IgD-negative memory B cell (primary cell): ENCODE results near the gene PLAAT4. TPM values are rescaled to one million over a fixed set of nuclear protein-coding genes. Genes with fewer than 3 reads are reported as not detected.
"Not testable (repeated sequence)": the region's sequence is repeated elsewhere in the genome, so short reads cannot be mapped to it uniquely, and the experiment has no call there.

ENCODE experiments used
- H3K27ac Mint-ChIP-seq, 3 donors: one replicate each; pipeline ENCODE4 v1.8.0; 2020 to 2022; ENCODE audit warnings: mild to moderate bottlenecking in 3 of 3, mixed read lengths in 3 of 3, moderate library complexity in 1 of 3
- H3K27me3 Mint-ChIP-seq: one replicate; pipeline ENCODE4 v1.8.0; 2021; ENCODE audit warnings: mixed read lengths
- H3K36me3 Mint-ChIP-seq: one replicate; pipeline ENCODE4 v1.8.0; 2020; ENCODE audit warnings: mild to moderate bottlenecking, mixed read lengths
- H3K4me1 Mint-ChIP-seq, 3 donors: one replicate each; pipeline ENCODE4 v1.8.0; 2020 to 2022; ENCODE audit warnings: mixed read lengths in 3 of 3, mild to moderate bottlenecking in 1 of 3
- H3K4me3 Mint-ChIP-seq, 4 donors: one replicate each; pipeline ENCODE4 v1.8.0; 2020 to 2022; ENCODE audit warnings: mild to moderate bottlenecking in 4 of 4, mixed read lengths in 4 of 4, moderate library complexity in 3 of 4
- H3K9me3 Mint-ChIP-seq, 3 donors: one replicate each; pipeline ENCODE4 v1.8.0; 2020 to 2021; ENCODE audit warnings: mixed read lengths in 3 of 3, mild to moderate bottlenecking in 1 of 3
- polyA plus RNA-seq: library from polyadenylated mRNA; unstranded; fragments of 300-500 nt; fragmentation: Illumina TruSeq; gene quantifications from one replicate; pipeline ENCODE4 v1.2.3, GENCODE V29; 2021

PLAAT4 gene
- polyA plus RNA-seq, 1 donor from 2014 or later = 97.1 TPM

DNA sequence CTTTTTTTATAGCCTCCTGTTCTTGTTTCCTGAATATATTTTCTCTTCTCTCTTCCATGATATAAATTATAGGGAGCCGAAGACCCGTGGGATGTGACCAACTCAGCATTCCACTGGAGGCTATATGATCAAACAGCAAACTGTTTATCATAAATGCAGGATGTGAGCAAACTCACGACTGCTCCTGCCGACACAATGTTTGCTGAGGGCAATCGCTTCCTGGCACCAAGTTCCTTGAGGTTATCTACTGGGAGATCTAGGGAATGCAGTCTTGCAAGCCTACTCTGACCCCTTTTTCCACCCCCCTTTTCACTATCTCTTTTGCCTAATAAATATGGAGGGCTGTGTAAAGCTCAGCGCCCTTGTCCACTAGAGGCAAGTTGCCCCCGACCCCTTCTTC is 13.5 kb upstream of the PLAAT4 start:
- Mint-ChIP-seq H3K27ac (no peak overlapping the region), H3K36me3 (no peaks in the 10 kb centered on the region), H3K27me3 (peaks cover 7% of the 10 kb centered on the region), H3K9me3 (peaks cover 2 to 19% (median 14%) of the 10 kb centered on the region in 3 donors), H3K4me3 (no peak overlapping the region), H3K4me1 (peaks cover 0 to 4% (median 0%) of the 10 kb centered on the region in 3 donors)

DNA sequence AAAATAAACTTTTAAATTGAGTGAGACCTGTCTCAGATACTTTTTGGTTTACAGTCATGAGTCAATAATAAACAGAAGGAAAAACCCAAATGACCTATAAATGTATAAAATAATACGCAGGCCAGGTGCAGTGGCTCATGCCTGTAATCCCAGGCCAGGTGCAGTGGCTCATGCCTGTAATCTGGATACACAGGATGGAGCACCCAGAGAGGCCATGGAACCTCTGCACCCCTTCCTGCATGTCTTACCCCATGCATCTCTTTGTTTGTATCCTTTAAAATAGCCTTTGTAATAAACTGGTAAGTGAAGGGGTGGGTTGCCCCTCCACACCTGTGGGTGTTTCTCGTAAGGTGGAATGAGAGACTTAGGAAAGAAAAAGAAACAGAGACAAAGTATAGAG is 8.9 kb upstream of the PLAAT4 start:
- peaks cover 4% of the 10 kb centered on the region for H3K27me3 Mint-ChIP-seq
- no peaks in the 10 kb centered on the region for H3K36me3 Mint-ChIP-seq
- peaks cover 11 to 24% (median 12%) of the 10 kb centered on the region in 3 donors for H3K4me1 Mint-ChIP-seq
- no peak overlapping the region for H3K4me3 Mint-ChIP-seq
- peaks cover 0 to 5% (median 0%) of the 10 kb centered on the region in 3 donors for H3K9me3 Mint-ChIP-seq
- H3K27ac Mint-ChIP-seq = no peak overlapping the region

DNA sequence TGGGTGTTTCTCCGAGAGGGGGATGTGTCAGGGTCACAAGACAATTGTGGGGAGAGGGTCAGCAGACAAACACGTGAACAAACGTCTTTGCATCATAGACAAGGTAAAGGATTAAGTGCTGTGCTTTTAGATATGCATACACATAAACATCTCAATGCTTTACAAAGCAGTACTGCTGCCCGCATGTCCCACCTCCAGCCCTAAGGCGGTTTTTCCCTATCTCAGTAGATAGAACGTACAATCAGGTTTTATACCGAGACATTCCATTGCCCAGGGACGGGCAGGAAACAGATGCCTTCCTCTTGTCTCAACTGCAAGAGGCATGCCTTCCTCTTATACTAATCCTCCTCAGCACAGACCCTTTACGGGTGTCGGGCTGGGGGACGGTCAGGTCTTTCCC is 8.5 kb upstream of the PLAAT4 start:
- not testable (repeated sequence) for H3K9me3 Mint-ChIP-seq, H3K4me3 Mint-ChIP-seq, H3K36me3 Mint-ChIP-seq, H3K27ac Mint-ChIP-seq, H3K27me3 Mint-ChIP-seq
- H3K4me1 Mint-ChIP-seq = peaks cover 11 to 24% (median 12%) of the 10 kb centered on the region in 3 donors

DNA sequence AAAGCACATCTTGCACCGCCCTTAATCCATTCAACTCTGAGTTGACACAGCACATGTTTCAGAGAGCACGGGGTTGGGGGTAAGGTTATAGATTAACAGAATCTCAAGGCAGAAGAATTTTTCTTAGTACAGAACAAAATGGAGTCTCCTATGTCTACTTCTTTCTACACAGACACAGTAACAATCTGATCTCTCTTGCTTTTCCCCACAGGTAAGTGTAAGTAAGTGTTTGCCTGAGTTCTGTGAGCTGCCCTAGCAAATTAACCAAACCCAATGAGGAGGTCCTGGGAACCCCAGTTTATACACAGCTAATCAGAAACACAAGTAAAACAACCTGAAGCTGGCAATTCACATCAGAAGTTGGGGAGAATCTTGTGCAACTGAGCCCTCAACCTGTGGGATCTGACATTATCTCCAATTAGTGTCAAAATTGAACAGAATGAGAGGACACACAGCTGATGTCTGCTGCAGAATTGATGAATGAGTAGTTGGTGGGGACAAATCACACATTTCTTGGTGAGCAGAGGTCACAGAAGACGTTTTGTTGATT is 7.8 kb upstream of the PLAAT4 start:
- H3K27me3 Mint-ChIP-seq, H3K36me3 Mint-ChIP-seq, H3K4me3 Mint-ChIP-seq, H3K27ac Mint-ChIP-seq, H3K9me3 Mint-ChIP-seq: not testable (repeated sequence)
- H3K4me1 Mint-ChIP-seq = peaks cover 12 to 28% (median 13%) of the 10 kb centered on the region in 3 donors

DNA sequence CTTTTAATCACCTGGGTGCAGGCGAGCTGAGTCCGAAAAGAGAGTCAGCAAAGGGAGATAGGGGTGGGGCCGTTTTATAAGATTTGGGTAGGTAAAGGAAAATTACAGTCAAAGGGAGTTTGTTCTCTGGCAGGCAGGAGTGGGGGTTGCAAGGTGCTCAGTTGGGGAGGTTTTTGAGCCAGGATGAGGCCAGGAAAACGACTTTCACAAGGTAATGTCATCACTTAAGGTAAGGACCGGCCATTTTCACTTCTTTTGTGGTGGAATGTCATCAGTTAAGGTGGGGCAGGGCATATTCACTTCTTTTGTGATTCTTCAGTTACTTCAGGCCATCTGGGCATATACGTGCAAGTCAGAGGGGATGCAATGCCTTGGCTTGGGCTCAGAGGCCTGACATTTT is 7.2 kb upstream of the PLAAT4 start:
- not testable (repeated sequence) for H3K36me3 Mint-ChIP-seq, H3K9me3 Mint-ChIP-seq, H3K4me3 Mint-ChIP-seq, H3K27me3 Mint-ChIP-seq
- peaks cover 13 to 30% (median 15%) of the 10 kb centered on the region in 3 donors for H3K4me1 Mint-ChIP-seq
- peak overlapping the region in 1 of 3 donors; percentile 65 for H3K27ac Mint-ChIP-seq

DNA sequence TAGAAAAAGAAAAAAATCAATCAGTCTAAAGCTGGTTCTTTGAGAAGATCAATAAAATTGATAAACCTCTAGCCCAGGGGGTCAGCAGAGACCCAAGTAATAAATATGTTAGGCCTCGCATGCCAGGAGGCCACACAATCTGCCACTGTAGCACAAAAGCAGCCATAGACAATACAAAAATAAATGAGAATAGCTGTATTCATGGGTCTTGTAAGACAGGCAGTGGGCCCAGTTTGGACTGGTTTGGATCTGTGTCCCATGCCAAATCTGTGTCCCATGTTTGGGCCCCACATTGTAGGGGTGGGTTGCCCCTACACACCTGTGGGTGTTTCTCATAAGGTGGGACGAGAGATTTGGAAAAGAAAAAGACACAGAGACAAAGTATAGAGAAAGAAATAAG is 6.6 kb upstream of the PLAAT4 start:
- H3K4me1 Mint-ChIP-seq = peaks cover 16 to 33% (median 16%) of the 10 kb centered on the region in 3 donors
- no peaks in the 10 kb centered on the region for H3K9me3 Mint-ChIP-seq

DNA sequence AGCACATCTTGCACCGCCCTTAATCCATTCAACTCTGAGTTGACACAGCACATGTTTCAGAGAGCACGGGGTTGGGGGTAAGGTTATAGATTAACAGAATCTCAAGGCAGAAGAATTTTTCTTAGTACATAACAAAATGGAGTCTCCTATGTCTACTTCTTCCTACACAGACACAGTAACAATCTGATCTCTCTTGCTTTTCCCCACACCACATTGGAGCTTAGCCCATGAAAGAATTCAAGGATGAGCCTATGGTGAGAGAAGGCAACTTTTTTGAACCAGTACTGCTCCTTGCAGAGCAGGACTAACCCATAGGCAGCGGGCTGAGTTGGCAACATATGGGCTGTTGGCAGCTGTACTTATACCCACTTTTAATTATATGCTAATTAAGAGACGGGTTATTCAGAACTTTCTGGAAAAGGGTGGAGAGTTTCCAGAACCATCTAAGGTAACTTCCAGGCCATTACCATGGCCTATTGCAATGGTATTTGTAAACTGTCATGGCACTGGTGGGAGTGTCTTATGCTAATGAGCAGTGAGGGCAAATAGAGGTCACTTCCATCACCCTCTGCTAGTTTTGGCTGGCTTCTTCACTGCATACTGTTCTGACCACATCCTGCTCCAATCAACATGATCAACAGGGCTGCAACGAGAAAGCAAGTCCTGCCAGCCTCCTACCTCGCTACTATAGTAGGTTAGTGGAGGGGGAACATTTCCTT is 5.4 kb upstream of the PLAAT4 start:
- H3K27me3 Mint-ChIP-seq = not testable (repeated sequence)
- H3K27ac Mint-ChIP-seq = peak overlapping the region in 2 of 3 donors; percentile 6 to 53

More for the DNA sequence above, 6.6 kb upstream of the PLAAT4 start:
- no peaks in the 10 kb centered on the region for H3K36me3 Mint-ChIP-seq
- H3K4me3 Mint-ChIP-seq = no peak overlapping the region
- H3K27me3 Mint-ChIP-seq = peaks cover 2% of the 10 kb centered on the region
- peak overlapping the region in 1 of 3 donors; percentile 13 for H3K27ac Mint-ChIP-seq

DNA sequence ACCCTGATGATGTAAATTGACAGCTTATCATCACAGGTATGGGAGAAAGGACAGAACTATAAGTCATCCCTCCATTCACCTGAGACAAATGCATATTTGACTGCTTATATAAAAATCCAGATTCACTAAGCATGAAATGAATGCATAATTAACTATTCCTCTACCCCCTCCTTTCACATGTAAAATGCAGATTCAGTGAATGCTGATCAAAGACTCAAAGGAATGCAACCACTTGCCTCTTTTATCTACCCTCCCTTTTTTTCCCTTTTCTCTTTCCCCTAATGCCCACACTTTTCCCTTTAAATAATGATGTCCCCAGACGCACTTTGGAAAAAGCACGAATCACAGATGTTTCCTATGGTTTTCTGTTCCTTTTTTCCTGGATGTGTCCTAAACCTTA is 4.5 kb upstream of the PLAAT4 start:
- Mint-ChIP-seq H3K36me3 (no peaks in the 10 kb centered on the region), H3K9me3 (no peaks in the 10 kb centered on the region), H3K4me1 (peaks cover 25 to 43% (median 32%) of the 10 kb centered on the region in 3 donors)

More for the DNA sequence above, 5.4 kb upstream of the PLAAT4 start:
- Mint-ChIP-seq H3K4me3 (peak overlapping the region in 3 of 4 donors; percentile 8 to 76 (median 73)), H3K4me1 (peaks cover 20 to 35% (median 24%) of the 10 kb centered on the region in 3 donors)
- H3K9me3 Mint-ChIP-seq, H3K36me3 Mint-ChIP-seq: not testable (repeated sequence)

DNA sequence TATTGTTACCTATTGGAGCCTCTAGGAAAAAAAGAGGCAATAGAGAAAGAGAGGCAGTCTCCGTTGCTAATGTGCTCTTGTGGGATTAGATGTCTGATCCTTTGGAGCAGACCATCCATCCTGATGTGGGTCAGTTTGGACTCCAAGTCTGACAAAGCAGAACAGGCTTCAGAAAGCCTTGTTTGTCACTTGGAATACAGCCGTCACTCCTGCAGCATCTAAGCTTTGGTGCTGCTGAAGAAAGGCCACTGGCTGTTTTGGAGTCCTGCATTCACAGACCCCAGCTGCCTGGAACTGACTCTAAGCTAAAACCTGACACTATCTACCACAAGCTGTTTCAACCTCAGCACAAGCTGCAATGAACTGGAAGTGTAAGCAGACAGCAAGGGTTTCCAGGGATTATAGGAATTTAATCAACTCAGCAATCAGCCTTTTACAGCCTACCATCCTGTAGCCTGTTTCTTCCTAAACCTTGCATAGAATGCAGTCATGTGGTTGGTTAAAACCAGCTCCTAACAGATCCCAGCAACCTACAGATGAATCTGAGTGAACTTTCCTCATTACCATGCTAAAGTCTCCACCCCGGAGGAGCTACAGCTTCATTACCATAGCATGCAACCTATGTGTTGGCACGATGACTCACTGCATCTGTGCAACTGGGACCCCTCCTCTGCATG is 3.7 kb upstream of the PLAAT4 start:
- Mint-ChIP-seq H3K27ac (no peak overlapping the region), H3K4me3 (peak overlapping the region in 1 of 4 donors; percentile 73), H3K36me3 (no peaks in the 10 kb centered on the region), H3K27me3 (no peaks in the 10 kb centered on the region), H3K4me1 (peaks cover 30 to 47% (median 35%) of the 10 kb centered on the region in 3 donors), H3K9me3 (no peaks in the 10 kb centered on the region)

More for the DNA sequence above, 4.5 kb upstream of the PLAAT4 start:
- H3K4me3 Mint-ChIP-seq = peak overlapping the region in 1 of 4 donors; percentile 85
- peaks cover 2% of the 10 kb centered on the region for H3K27me3 Mint-ChIP-seq
- no peak overlapping the region for H3K27ac Mint-ChIP-seq

DNA sequence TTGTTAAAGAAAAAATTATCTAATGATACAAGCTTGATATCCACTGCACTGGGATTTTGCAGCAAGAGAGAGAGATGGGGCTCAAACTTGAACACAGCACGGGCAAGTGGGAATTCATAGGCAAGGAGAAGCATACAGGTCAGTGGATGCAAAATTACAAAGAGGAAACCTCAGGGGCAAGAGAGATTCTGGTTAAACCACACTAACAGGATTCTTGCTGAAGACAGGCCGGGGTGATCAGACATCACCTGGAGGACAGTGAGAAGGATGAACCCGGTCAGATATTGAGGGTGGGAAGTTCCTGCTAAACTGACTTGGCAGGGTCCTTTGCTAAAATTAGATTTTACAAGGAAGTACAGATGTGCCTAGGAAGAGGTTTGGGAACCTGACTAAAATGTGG is 2.5 kb upstream of the PLAAT4 start:
- H3K27ac Mint-ChIP-seq = peak overlapping the region in 1 of 3 donors; percentile 33
- H3K4me1 Mint-ChIP-seq = peaks cover 30 to 43% (median 36%) of the 10 kb centered on the region in 3 donors
- no peaks in the 10 kb centered on the region for H3K27me3 Mint-ChIP-seq
- H3K36me3 Mint-ChIP-seq = no peaks in the 10 kb centered on the region
- H3K9me3 Mint-ChIP-seq = no peaks in the 10 kb centered on the region
- H3K4me3 Mint-ChIP-seq = peak overlapping the region in 1 of 4 donors; percentile 4

DNA sequence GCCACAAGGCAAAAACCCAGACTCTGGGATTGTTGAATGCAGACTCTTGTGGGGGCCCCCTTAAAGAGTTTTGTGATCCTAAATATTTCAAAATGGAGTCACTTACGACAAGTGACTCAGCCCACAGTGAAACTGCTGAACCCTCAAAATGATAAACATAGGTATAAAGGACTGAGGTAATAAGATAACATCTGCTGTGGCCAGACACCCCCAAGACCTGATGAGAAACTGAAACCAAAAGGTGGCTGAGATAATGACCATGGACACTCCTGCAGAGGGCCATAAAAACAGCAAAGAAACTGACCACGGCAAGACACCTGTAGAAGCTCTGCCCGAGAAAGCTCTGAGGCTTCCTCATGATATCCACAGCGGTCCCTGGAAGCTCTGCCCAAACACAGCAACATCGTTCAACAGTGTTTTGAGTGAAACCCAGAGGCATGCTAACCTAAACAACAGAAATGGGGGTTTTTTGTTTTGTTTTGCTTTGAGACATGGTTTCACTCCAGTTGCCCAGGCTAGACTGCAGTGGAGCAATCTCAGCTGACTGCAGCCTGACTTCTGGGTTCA is 1.6 kb upstream of the PLAAT4 start:
- H3K4me1 Mint-ChIP-seq = peaks cover 30 to 37% (median 37%) of the 10 kb centered on the region in 3 donors

DNA sequence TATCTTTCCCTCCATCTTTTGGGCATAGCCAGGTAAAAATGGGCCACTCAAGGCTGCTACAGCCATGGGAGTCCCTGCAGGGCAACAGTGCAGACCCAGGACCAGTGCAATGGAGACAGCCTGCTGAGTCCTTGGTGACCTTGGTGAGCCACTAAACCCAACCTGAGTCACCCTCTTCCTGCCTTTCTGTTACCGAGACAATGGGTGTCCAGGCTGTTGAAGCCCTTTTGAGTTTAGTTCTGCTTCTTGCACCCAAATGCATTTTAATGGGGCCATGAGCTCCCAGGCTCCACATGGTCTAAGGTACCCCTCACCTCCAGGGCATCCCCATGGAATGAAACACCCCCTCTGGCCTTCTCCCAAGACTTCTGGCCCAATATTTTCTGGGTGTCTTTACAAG is 874 bp upstream of the PLAAT4 start:
- Mint-ChIP-seq H3K27me3 (no peaks in the 10 kb centered on the region), H3K9me3 (no peaks in the 10 kb centered on the region), H3K27ac (peak overlapping the region in 1 of 3 donors; percentile 97), H3K4me1 (peaks cover 33 to 40% (median 37%) of the 10 kb centered on the region in 3 donors), H3K4me3 (peak overlapping the region in 3 of 4 donors; percentile 93 to 96 (median 95)), H3K36me3 (no peaks in the 10 kb centered on the region)

More for the DNA sequence above, 1.6 kb upstream of the PLAAT4 start:
- Mint-ChIP-seq H3K27ac (peak overlapping the region in 2 of 3 donors; percentile 2 to 34), H3K9me3 (no peaks in the 10 kb centered on the region), H3K36me3 (no peaks in the 10 kb centered on the region), H3K4me3 (peak overlapping the region; percentile 25 to 88 (median 38)), H3K27me3 (no peaks in the 10 kb centered on the region)

DNA sequence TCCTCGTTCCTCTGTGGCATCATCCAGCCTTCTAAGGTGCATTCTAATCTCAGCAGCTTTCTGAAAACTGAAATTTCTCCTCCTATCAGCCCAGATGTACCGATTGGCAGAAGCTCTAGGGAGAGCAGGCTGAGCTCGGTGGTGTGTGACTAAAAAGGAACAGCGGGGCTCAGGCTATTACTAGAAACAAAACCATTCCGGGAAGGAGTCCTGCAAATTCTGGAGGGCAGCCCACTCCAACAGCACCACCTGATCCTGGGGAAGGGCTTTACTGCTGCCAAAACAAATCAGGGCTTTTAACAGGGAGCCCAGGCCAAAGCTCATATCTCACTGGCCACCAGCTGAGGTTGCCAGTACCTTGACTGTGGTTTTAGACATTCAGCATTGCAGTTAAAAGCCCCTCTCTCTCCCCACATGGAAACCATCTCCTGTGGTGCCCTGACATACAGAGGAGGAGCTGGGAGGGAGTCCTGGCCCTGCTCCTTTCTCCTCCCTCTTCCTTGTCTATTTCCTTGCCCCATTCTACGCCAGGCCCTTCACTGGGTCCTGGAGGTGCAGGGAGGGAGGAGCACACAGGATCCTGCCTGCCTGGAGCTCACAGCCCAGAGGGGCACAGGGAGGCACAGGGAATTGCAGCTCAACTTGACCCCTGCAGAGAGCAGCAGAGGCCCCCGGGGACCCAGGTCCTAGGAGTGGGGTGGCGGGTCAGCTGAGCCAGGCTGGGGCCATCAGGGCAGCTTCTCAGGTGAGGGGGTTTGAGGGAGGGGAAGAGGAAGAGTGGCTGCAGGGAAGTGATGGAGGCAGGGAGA is 889 bp downstream of the PLAAT4 start:
- no peaks in the 10 kb centered on the region for H3K27me3 Mint-ChIP-seq
- no peaks in the 10 kb centered on the region for H3K36me3 Mint-ChIP-seq
- peak overlapping the region; percentile 86 to 96 (median 94) for H3K4me3 Mint-ChIP-seq
- peaks cover 23 to 30% (median 29%) of the 10 kb centered on the region in 3 donors for H3K4me1 Mint-ChIP-seq
- H3K27ac Mint-ChIP-seq = peak overlapping the region; percentile 2 to 97 (median 83)
- H3K9me3 Mint-ChIP-seq = no peaks in the 10 kb centered on the region

DNA sequence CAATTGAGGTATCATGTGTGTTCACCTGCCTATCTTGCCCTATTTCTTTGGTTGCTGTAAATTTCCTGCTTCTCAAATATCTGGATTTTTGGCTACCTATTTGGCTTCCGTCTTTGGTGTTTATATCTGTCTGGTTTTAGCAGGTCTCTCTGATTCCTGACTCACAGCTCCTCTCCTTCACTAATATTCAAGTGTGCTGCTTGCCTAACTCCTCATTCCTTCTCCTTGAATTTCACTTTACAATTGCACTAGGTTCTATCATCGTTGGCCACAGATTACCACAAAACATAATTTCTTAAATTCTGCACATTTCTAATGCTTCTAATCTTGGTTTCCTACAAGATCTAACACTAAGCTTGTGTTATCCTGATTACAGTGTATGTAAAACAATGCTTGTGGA is 5.9 kb downstream of the PLAAT4 start:
- H3K4me1 Mint-ChIP-seq = peaks cover 15 to 20% (median 19%) of the 10 kb centered on the region in 3 donors
- H3K27me3 Mint-ChIP-seq, H3K4me3 Mint-ChIP-seq, H3K27ac Mint-ChIP-seq, H3K36me3 Mint-ChIP-seq, H3K9me3 Mint-ChIP-seq: not testable (repeated sequence)
